GM23338 (cell line): ENCODE data around the gene FMNL1. TPM values are rescaled to one million over a fixed set of nuclear protein-coding genes. Genes with fewer than 3 reads are reported as not detected.

Experiments
- ATAC-seq: fragments of 200-7000 bp; cut with Tn5 transposase; 3 replicates; pipeline ENCODE4 v1.9.1; 2020
- DNase-seq: peaks from one replicate; pipeline ENCODE4 v3.0.0-alpha.2; 2015; ENCODE audit warnings: low spot score
- H2AFZ ChIP-seq: fragments of 200-600 bp; sonication (generic); 2 replicates; pipeline ENCODE4 v1.8.0; 2016; ENCODE audit warnings: antibody characterized with exemption, mild to moderate bottlenecking, moderate library complexity
- H3F3A ChIP-seq: fragments of 200-600 bp; sonication (generic); replicated peaks from 2 replicates; pipeline ENCODE4 v1.8.0; 2017; ENCODE audit warnings: antibody characterized with exemption, mixed run types, low read depth
- H3K27ac ChIP-seq: fragments of 200-600 bp; sonication (generic); 2 replicates; pipeline ENCODE4 v1.6.1; 2016; ENCODE audit warnings: low read depth
- H3K27me3 ChIP-seq: fragments of 200-600 bp; sonication (generic); 2 replicates; pipeline ENCODE4 v1.8.0; 2016; ENCODE audit warnings: mild to moderate bottlenecking, mixed run types, moderate library complexity; ENCODE audit not compliant: insufficient read depth
- H3K36me3 ChIP-seq: fragments of 200-600 bp; sonication (generic); 2 replicates; pipeline ENCODE4 v1.8.0; 2016; ENCODE audit warnings: mild to moderate bottlenecking; ENCODE audit not compliant: insufficient read depth
- H3K4me1 ChIP-seq: fragments of 200-600 bp; sonication (generic); 2 replicates; pipeline ENCODE4 v1.8.0; 2016; ENCODE audit warnings: mild to moderate bottlenecking, moderate library complexity; ENCODE audit not compliant: insufficient read depth
- H3K4me2 ChIP-seq: fragments of 200-600 bp; sonication (generic); 2 replicates; pipeline ENCODE4 v1.7.1; 2017; ENCODE audit warnings: mixed run types
- H3K4me3 ChIP-seq: fragments of 200-600 bp; sonication (generic); 2 replicates; pipeline ENCODE4 v1.6.1; 2016; ENCODE audit warnings: mixed run types
- H3K79me2 ChIP-seq: fragments of 200-600 bp; sonication (generic); replicated peaks from 2 replicates; pipeline ENCODE4 v1.8.0; 2017; ENCODE audit warnings: mild to moderate bottlenecking; ENCODE audit not compliant: insufficient read depth
- H3K9me2 ChIP-seq: fragments of 200-600 bp; sonication (generic); 2 replicates; pipeline ENCODE4 v1.8.0; 2017; ENCODE audit not compliant: insufficient read depth
- H4K20me1 ChIP-seq: fragments of 200-600 bp; sonication (generic); replicated peaks from 2 replicates; pipeline ENCODE4 v1.8.0; 2017; ENCODE audit warnings: mild to moderate bottlenecking; ENCODE audit not compliant: insufficient read depth
- H3K27ac Mint-ChIP-seq: 2 replicates; pipeline ENCODE4 v1.8.0; 2020; ENCODE audit warnings: inconsistent platforms, mild to moderate bottlenecking, moderate library complexity, mixed read lengths
- H3K27me3 Mint-ChIP-seq: 3 replicates; pipeline ENCODE4 v1.8.0; 2022; ENCODE audit warnings: low read depth, mild to moderate bottlenecking, moderate library complexity, mixed read lengths, inconsistent platforms; ENCODE audit not compliant: insufficient read depth, poor library complexity
- H3K36me3 Mint-ChIP-seq: 3 replicates; pipeline ENCODE4 v1.8.0; 2021; ENCODE audit warnings: low read depth, mild to moderate bottlenecking, inconsistent platforms, moderate library complexity, mixed read lengths
- H3K4me1 Mint-ChIP-seq: 3 replicates; pipeline ENCODE4 v1.8.0; 2020; ENCODE audit warnings: mild to moderate bottlenecking, inconsistent platforms, mixed read lengths
- H3K4me3 Mint-ChIP-seq: 3 replicates; pipeline ENCODE4 v1.8.0; 2021; ENCODE audit warnings: moderate library complexity, mild to moderate bottlenecking, inconsistent platforms, mixed read lengths
- H3K9me3 Mint-ChIP-seq: 3 replicates; pipeline ENCODE4 v1.8.0; 2020; ENCODE audit warnings: moderate library complexity, mild to moderate bottlenecking, inconsistent platforms, mixed read lengths
- CREB1 ChIP-seq: fragments of 250-450 bp; sonication (Bioruptor Pico); IDR thresholded peaks from 2 replicates; pipeline ENCODE4 v1.5.0; 2020; ENCODE audit warnings: low read depth, mild to moderate bottlenecking, moderate library complexity
- CTCF ChIP-seq, 2 experiments: fragments of 200-600 bp in 1 of 2; sonication (generic) in 1 of 2; conservative IDR thresholded peaks; 2 replicates each; pipeline versions ENCODE4 v1.5.1 to v1.6.1; 2016 to 2017; ENCODE audit warnings: antibody characterized with exemption in 2 of 2, low read depth in 2 of 2, mild to moderate bottlenecking in 2 of 2, moderate library complexity in 1 of 2
- ETS1 ChIP-seq: IDR thresholded peaks from 2 replicates; pipeline ENCODE4 v1.6.1; 2016; ENCODE audit warnings: antibody characterized with exemption
- EZH2 ChIP-seq: fragments of 200-600 bp; sonication (generic); IDR thresholded peaks from one replicate; pipeline ENCODE4 v1.8.0; 2017; ENCODE audit warnings: antibody characterized with exemption, mild to moderate bottlenecking, low read depth; ENCODE audit not compliant: unreplicated experiment
- EZH2phosphoT487 ChIP-seq: fragments of 200-600 bp; sonication (generic); IDR thresholded peaks from one replicate; pipeline ENCODE4 v1.8.1; 2018; ENCODE audit warnings: antibody characterized with exemption; ENCODE audit not compliant: unreplicated experiment
- JUNB ChIP-seq: IDR thresholded peaks from one replicate; pipeline ENCODE4 v1.6.1; 2016; ENCODE audit warnings: antibody characterized with exemption; ENCODE audit not compliant: unreplicated experiment
- NANOG ChIP-seq: IDR thresholded peaks from 2 replicates; pipeline ENCODE4 v1.6.1; 2016; ENCODE audit warnings: antibody characterized with exemption, borderline replicate concordance
- POLR2AphosphoS5 ChIP-seq: IDR thresholded peaks from 2 replicates; pipeline ENCODE4 v1.6.1; 2016; ENCODE audit warnings: antibody characterized with exemption, low read depth
- REST ChIP-seq: IDR thresholded peaks from one replicate; pipeline ENCODE4 v1.6.1; 2018; ENCODE audit warnings: antibody characterized with exemption; ENCODE audit not compliant: unreplicated experiment
- STAT1 ChIP-seq: IDR thresholded peaks from one replicate; pipeline ENCODE4 v1.6.1; 2016; ENCODE audit warnings: antibody characterized with exemption; ENCODE audit not compliant: unreplicated experiment
- ZNF114 ChIP-seq: fragments of 250-450 bp; sonication (Bioruptor Pico); IDR thresholded peaks from 2 replicates; pipeline ENCODE4 v1.5.0; 2020; ENCODE audit warnings: mild to moderate bottlenecking, moderate library complexity
- ZNF331 ChIP-seq: fragments of 250-450 bp; sonication (Bioruptor Pico); IDR thresholded peaks from 2 replicates; pipeline ENCODE4 v1.5.0; 2020; ENCODE audit warnings: low read depth, mild to moderate bottlenecking, moderate library complexity
- ZNF462 ChIP-seq: fragments of 250-450 bp; sonication (Bioruptor Pico); IDR thresholded peaks from 2 replicates; pipeline ENCODE4 v1.5.0; 2020; ENCODE audit warnings: mild to moderate bottlenecking, moderate library complexity
- polyA plus RNA-seq: library from polyadenylated mRNA; unstranded; fragments of >200 nt; fragmentation: Nextera tagmentation; extraction: Ambion mirVana; gene quantifications from 2 replicates; pipeline ENCODE4 v1.2.1, GENCODE V29; 2016
- total RNA-seq: library from RNA; depleted of rRNA; stranded (reverse); fragments of >200 nt; shearing (Covaris generic); gene quantifications from 2 replicates; pipeline ENCODE4 v1.2.3, GENCODE V29; 2014

The FMNL1 gene
- total and polyA plus RNA-seq, 2 experiments from 2014 or later = 6.6 to 9.3 TPM

GRCh38 chr17:45261577-45262515, 40.2 kb downstream of the FMNL1 start, which contains the start of gene SPATA32:
Gene SPATA32 (minus strand): TSS chr17:45262094. CDS start chr17:45262016, 78 bp downstream.
- H3K4me3 Mint-ChIP-seq = peak within 1 kb of the TSS; percentile 72
- Histone ChIP-seq H3K4me1 (peaks cover 20% of the 10 kb centered on the region; the same call in 1 of the 2 replicates), H3K4me3 (peak within 1 kb of the TSS; percentile 77), H4K20me1 (no peaks in the 10 kb centered on the region; the same call in 1 of the 2 replicates), H3K4me2 (peak within 1 kb of the TSS; percentile 84), H3F3A (peaks cover 3% of the 10 kb centered on the region; the same call in 1 of the 2 replicates), H3K27me3 (peaks cover 11% of the 10 kb centered on the region), H3K36me3 (no peaks in the 10 kb centered on the region), H3K9me2 (no peaks in the 10 kb centered on the region; the same call in 1 of the 2 replicates), H3K79me2 (no peaks in the 10 kb centered on the region), H3K27ac (no peak within 1 kb of the TSS), H2AFZ (peak within 1 kb of the TSS; percentile 90)
- DNase-seq (peak; percentile 88), ATAC-seq (peak; percentile 77)
- H3K4me1 Mint-ChIP-seq = peaks cover 22% of the 10 kb centered on the region
- no peak within 1 kb of the TSS for H3K27ac Mint-ChIP-seq
- peaks cover 5% of the 10 kb centered on the region; the same call in 1 of the 3 replicates for H3K36me3 Mint-ChIP-seq
- TF ChIP-seq CREB1 (CRISPR knock-in tag) (peak; percentile 86), ETS1 (peak; percentile 7; the same call in 1 of the 2 replicates), ZNF114 (CRISPR knock-in tag) (no peak), ZNF331 (CRISPR knock-in tag) (no peak), NANOG (no peak), ZNF462 (no peak), POLR2AphosphoS5 (no peak), STAT1 (no peak), EZH2phosphoT487 (no peak), REST (no peak), JUNB (no peak), EZH2 (no peak), CTCF (conservative IDR thresholded peaks at IDR 0.05; ENCODE audit: low read depth in 2 of 2) (no peak)
- no peaks in the 10 kb centered on the region for H3K9me3 Mint-ChIP-seq
- H3K27me3 Mint-ChIP-seq = peaks cover 20% of the 10 kb centered on the region
